NCI-H1048 (cell line): ENCODE results near the gene SLC8A2.
A peak's percentile ranks its signal among the peaks of the same experiment; 100 is the strongest.

ENCODE experiments used
- DNase-seq: peaks from one replicate; lab custom pipeline; 2025; lab: John Stamatoyannopoulos, UW

SLC8A2 gene

GRCh38 chr19:47471733-47472457 is at the start of gene SLC8A2:
TSS of gene SLC8A2 (minus strand) at chr19:47471893. CDS start at chr19:47466403, 5,490 bp downstream.
- peak; percentile 49 for DNase-seq

GRCh38 chr19:47520839-47521238 is 49.1 kb upstream of the SLC8A2 start:
- no peak for DNase-seq

- DNase-seq: no peak
These were observed 48.7 kb upstream of the SLC8A2 start for GRCh38 chr19:47520343-47520806.

GRCh38 chr19:47518854-47519253 is 47.2 kb upstream of the SLC8A2 start:
- DNase-seq: no peak

GRCh38 chr19:47518139-47518538 is 46.4 kb upstream of the SLC8A2 start:
- no peak for DNase-seq

GRCh38 chr19:47514869-47515588 is 43.3 kb upstream of the SLC8A2 start, which contains the start of gene NAPA:
TSS of gene NAPA (minus strand) at chr19:47515063. CDS start at chr19:47514940, 123 bp downstream.
- DNase-seq: peak; percentile 99

GRCh38 chr19:47514151-47514868 is 42.6 kb upstream of the SLC8A2 start:
- DNase-seq: no peak

- no peak for DNase-seq
These were observed 41.2 kb upstream of the SLC8A2 start for GRCh38 chr19:47512948-47513319.

GRCh38 chr19:47512183-47512947 is 40.7 kb upstream of the SLC8A2 start:
- no peak for DNase-seq

GRCh38 chr19:47511681-47512080 is 40.0 kb upstream of the SLC8A2 start:
- no peak for DNase-seq

GRCh38 chr19:47511128-47511517 is 39.4 kb upstream of the SLC8A2 start:
- DNase-seq: no peak

- no peak for DNase-seq
These were observed 38.9 kb upstream of the SLC8A2 start for GRCh38 chr19:47510516-47511127.

- no peak for DNase-seq
These were observed 38.3 kb upstream of the SLC8A2 start for GRCh38 chr19:47509973-47510372.

GRCh38 chr19:47509170-47509847 is 37.6 kb upstream of the SLC8A2 start:
- DNase-seq: no peak

- DNase-seq: no peak
These were observed 37.0 kb upstream of the SLC8A2 start for GRCh38 chr19:47508721-47509120.

- no peak for DNase-seq
These were observed 36.3 kb upstream of the SLC8A2 start for GRCh38 chr19:47507924-47508553.

GRCh38 chr19:47507012-47507411 is 35.3 kb upstream of the SLC8A2 start:
- no peak for DNase-seq

- DNase-seq: no peak
These were observed 34.8 kb upstream of the SLC8A2 start for GRCh38 chr19:47506459-47506858.

- no peak for DNase-seq
These were observed 33.8 kb upstream of the SLC8A2 start for GRCh38 chr19:47505506-47505905.

- no peak for DNase-seq
These were observed 32.1 kb upstream of the SLC8A2 start for GRCh38 chr19:47503826-47504150.
